Measurements from ENCODE around the gene CD81. TPM values are rescaled to one million over a fixed set of nuclear protein-coding genes. Genes with fewer than 3 reads are reported as not detected.

CD81 gene
- total and polyA plus RNA-seq, 2 experiments from 2014 or later, result 88.6 to 290 TPM

DNA sequence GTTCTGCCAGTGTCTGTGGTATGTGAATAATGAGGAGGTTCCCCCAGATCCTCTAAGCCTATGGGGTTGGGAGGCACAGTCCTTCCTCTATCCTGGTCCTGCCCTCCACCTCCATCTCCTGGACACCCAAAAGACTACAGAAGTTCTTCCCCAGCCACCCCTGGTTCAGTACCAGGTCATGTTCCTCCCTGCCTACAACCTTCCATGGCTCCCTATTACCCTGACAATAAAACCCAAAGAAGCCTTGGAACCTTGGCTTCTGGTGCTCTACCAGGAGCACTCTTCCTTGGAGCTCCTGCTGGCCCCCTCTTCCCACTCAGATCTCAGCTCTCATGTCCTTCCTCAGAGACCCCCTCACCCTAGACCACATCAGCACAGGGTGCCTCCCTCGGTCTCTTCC, 54.3 kb downstream of the CD81 start:
- Histone ChIP-seq H4K20me1 (replicated peaks; ENCODE audit: insufficient read depth) (no peaks in the 10 kb centered on the region), H3K4me3 (no peak overlapping the region), H3K27me3 (ENCODE audit: insufficient read depth) (no peaks in the 10 kb centered on the region), H3K4me2 (no peak overlapping the region), H3K27ac (ENCODE audit: low read depth) (no peak overlapping the region), H3F3A (replicated peaks; ENCODE audit: low read depth) (no peaks in the 10 kb centered on the region), H3K79me2 (replicated peaks; ENCODE audit: insufficient read depth) (no peaks in the 10 kb centered on the region), H3K9me2 (ENCODE audit: insufficient read depth) (0 out of 2 replicates have a peak, but pooled peaks cover 5% of the 10 kb centered on the region), H3K36me3 (ENCODE audit: insufficient read depth) (no peaks in the 10 kb centered on the region), H3K4me1 (ENCODE audit: insufficient read depth) (no peaks in the 10 kb centered on the region), H2AFZ (no peak overlapping the region)
- DNase-seq (ENCODE audit: low spot score) (no peak), ATAC-seq (no peak)
- Mint-ChIP-seq H3K36me3 (ENCODE audit: low read depth) (no peaks in the 10 kb centered on the region), H3K9me3 (no peaks in the 10 kb centered on the region), H3K4me1 (no peaks in the 10 kb centered on the region), H3K4me3 (no peak overlapping the region), H3K27ac (no peak overlapping the region), H3K27me3 (ENCODE audit: insufficient read depth, low read depth, poor library complexity) (no peaks in the 10 kb centered on the region)
- TF ChIP-seq JUNB (IDR thresholded peaks at IDR 0.05; ENCODE audit: unreplicated experiment), result no peak
- no peak for TF ChIP-seq EZH2phosphoT487 (IDR thresholded peaks at IDR 0.05; ENCODE audit: unreplicated experiment)
- no peak for TF ChIP-seq NANOG (IDR thresholded peaks at IDR 0.05; ENCODE audit: borderline replicate concordance)
- no peak for TF ChIP-seq POLR2AphosphoS5 (IDR thresholded peaks at IDR 0.05; ENCODE audit: low read depth)
- no peak for TF ChIP-seq ETS1 (IDR thresholded peaks at IDR 0.05)

- no peaks in the 10 kb centered on the region for H3K36me3 ChIP-seq (ENCODE audit: insufficient read depth)
- H3K4me3 ChIP-seq, result no peak overlapping the region
- no peaks in the 10 kb centered on the region for H3F3A ChIP-seq (replicated peaks; ENCODE audit: low read depth)
- no peaks in the 10 kb centered on the region for H3K79me2 ChIP-seq (replicated peaks; ENCODE audit: insufficient read depth)
- Mint-ChIP-seq H3K27ac (no peak overlapping the region), H3K36me3 (ENCODE audit: low read depth) (no peaks in the 10 kb centered on the region), H3K9me3 (no peaks in the 10 kb centered on the region), H3K4me1 (no peaks in the 10 kb centered on the region), H3K4me3 (no peak overlapping the region), H3K27me3 (ENCODE audit: insufficient read depth, low read depth, poor library complexity) (no peaks in the 10 kb centered on the region)
- no peaks in the 10 kb centered on the region for H4K20me1 ChIP-seq (replicated peaks; ENCODE audit: insufficient read depth)
- no peak overlapping the region for H2AFZ ChIP-seq
- H3K9me2 ChIP-seq (ENCODE audit: insufficient read depth), result 0 out of 2 replicates have a peak, but pooled peaks cover 5% of the 10 kb centered on the region
- no peaks in the 10 kb centered on the region for H3K27me3 ChIP-seq (ENCODE audit: insufficient read depth)
- TF ChIP-seq ZNF114 (CRISPR knock-in tag; IDR thresholded peaks at IDR 0.05) (no peak), EZH2 (IDR thresholded peaks at IDR 0.05; ENCODE audit: low read depth, unreplicated experiment) (no peak)
- H3K4me2 ChIP-seq, result no peak overlapping the region
- DNase-seq (ENCODE audit: low spot score), result no peak
- no peaks in the 10 kb centered on the region for H3K4me1 ChIP-seq (ENCODE audit: insufficient read depth)
- H3K27ac ChIP-seq (ENCODE audit: low read depth), result no peak overlapping the region
- no peak for ATAC-seq
Observed at GRCh38 chr11:2432171-2432621, 55.1 kb downstream of the CD81 start.

DNA sequence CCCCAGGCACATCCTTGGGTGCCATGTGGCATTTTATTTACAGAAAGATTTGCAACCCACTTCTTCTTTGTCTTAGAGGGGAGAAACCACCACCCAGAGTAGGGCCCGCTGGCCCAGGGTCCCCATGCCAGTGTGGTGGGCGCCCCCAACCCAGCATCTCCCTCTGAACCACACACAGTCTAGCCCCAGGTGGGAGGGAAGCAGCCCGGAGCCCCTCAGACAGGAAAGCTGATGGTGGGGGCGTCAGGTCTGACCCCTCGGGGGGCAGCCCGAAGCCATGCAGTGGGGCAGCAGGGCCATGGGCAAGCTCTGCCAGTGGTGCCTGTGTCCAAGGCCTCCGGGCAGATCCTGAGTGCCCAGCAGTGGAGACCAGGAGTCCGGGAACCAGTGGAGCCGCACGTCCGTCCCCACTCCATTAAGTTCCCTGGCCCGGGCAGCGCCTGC, 55.5 kb downstream of the CD81 start:
- Mint-ChIP-seq H3K4me1 (no peaks in the 10 kb centered on the region), H3K4me3 (no peak overlapping the region), H3K36me3 (ENCODE audit: low read depth) (no peaks in the 10 kb centered on the region), H3K27me3 (ENCODE audit: insufficient read depth, low read depth, poor library complexity) (peaks cover 4% of the 10 kb centered on the region), H3K9me3 (no peaks in the 10 kb centered on the region), H3K27ac (no peak overlapping the region)
- DNase-seq (ENCODE audit: low spot score) (no peak), ATAC-seq (no peak)
- Histone ChIP-seq H3K9me2 (ENCODE audit: insufficient read depth) (0 out of 2 replicates have a peak, but pooled peaks cover 5% of the 10 kb centered on the region), H2AFZ (no peak overlapping the region), H3K4me1 (ENCODE audit: insufficient read depth) (no peaks in the 10 kb centered on the region), H3K27ac (ENCODE audit: low read depth) (no peak overlapping the region), H3K36me3 (ENCODE audit: insufficient read depth) (no peaks in the 10 kb centered on the region), H3K4me2 (no peak overlapping the region), H3F3A (replicated peaks; ENCODE audit: low read depth) (no peaks in the 10 kb centered on the region), H3K79me2 (replicated peaks; ENCODE audit: insufficient read depth) (no peaks in the 10 kb centered on the region), H3K4me3 (no peak overlapping the region), H3K27me3 (ENCODE audit: insufficient read depth) (no peaks in the 10 kb centered on the region; the same call in 1 of the 2 replicates), H4K20me1 (replicated peaks; ENCODE audit: insufficient read depth) (no peaks in the 10 kb centered on the region)
- TF ChIP-seq POLR2AphosphoS5 (IDR thresholded peaks at IDR 0.05; ENCODE audit: low read depth), result no peak
